ENCODE data around the gene ZNF438.
"Not testable (repeated sequence)": the region's sequence is repeated elsewhere in the genome, so short reads cannot be mapped to it uniquely, and the experiment has no call there.

Gene ZNF438

GRCh38 chr10:30931094-30931493 is 100.6 kb downstream of the ZNF438 start:
- no peak for DNase-seq

GRCh38 chr10:30929901-30930520 is 101.7 kb downstream of the ZNF438 start:
- DNase-seq, result no peak

- not testable (repeated sequence) for DNase-seq
Measured at GRCh38 chr10:30929311-30929729, 102.3 kb downstream of the ZNF438 start.

- DNase-seq, result no peak
Measured at GRCh38 chr10:30928742-30929141, 102.9 kb downstream of the ZNF438 start.

GRCh38 chr10:30918651-30919050 is 113.0 kb downstream of the ZNF438 start:
- no peak for DNase-seq

- DNase-seq, result no peak
Measured at GRCh38 chr10:30917789-30918188, 113.9 kb downstream of the ZNF438 start.

GRCh38 chr10:30917067-30917466 is 114.6 kb downstream of the ZNF438 start:
- DNase-seq, result no peak

GRCh38 chr10:30915146-30915545 is 116.5 kb downstream of the ZNF438 start:
- no peak for DNase-seq

- DNase-seq, result no peak
Measured at GRCh38 chr10:30911303-30911863, 120.3 kb downstream of the ZNF438 start.

- DNase-seq, result no peak
Measured at GRCh38 chr10:30903397-30904138, 128.1 kb downstream of the ZNF438 start.

- no peak for DNase-seq
Measured at GRCh38 chr10:30902621-30903396, 128.9 kb downstream of the ZNF438 start.

GRCh38 chr10:30901487-30901886 is 130.2 kb downstream of the ZNF438 start:
- DNase-seq, result not testable (repeated sequence)

GRCh38 chr10:30898964-30899363 is 132.7 kb downstream of the ZNF438 start:
- DNase-seq, result no peak

GRCh38 chr10:30897547-30897946 is 134.1 kb downstream of the ZNF438 start:
- no peak for DNase-seq

- DNase-seq, result no peak
Measured at GRCh38 chr10:30897048-30897447, 134.6 kb downstream of the ZNF438 start.

- no peak for DNase-seq
Measured at GRCh38 chr10:30894221-30894620, 137.4 kb downstream of the ZNF438 start.

- DNase-seq, result no peak
Measured at GRCh38 chr10:30893208-30893607, 138.5 kb downstream of the ZNF438 start.

GRCh38 chr10:30887839-30888238 is 143.8 kb downstream of the ZNF438 start:
- no peak for DNase-seq

- no peak for DNase-seq
Measured at GRCh38 chr10:30885423-30885822, 146.2 kb downstream of the ZNF438 start.

- DNase-seq, result no peak
Measured at GRCh38 chr10:30883751-30884150, 147.9 kb downstream of the ZNF438 start.

- DNase-seq, result no peak
Measured at GRCh38 chr10:30883116-30883515, 148.5 kb downstream of the ZNF438 start.

GRCh38 chr10:30882281-30882680 is 149.4 kb downstream of the ZNF438 start:
- DNase-seq, result no peak

- DNase-seq, result no peak
Measured at GRCh38 chr10:30878920-30879319, 152.7 kb downstream of the ZNF438 start.

GRCh38 chr10:30877111-30877510 is 154.6 kb downstream of the ZNF438 start:
- no peak for DNase-seq
